Neuronal stem cell (in vitro differentiated cells): ENCODE results near the gene ZNF844.
"Not testable (repeated sequence)": the region's sequence is repeated elsewhere in the genome, so short reads cannot be mapped to it uniquely, and the experiment has no call there.

Source experiments
- DNase-seq: peaks from one replicate; pipeline ENCODE4 v3.0.0-alpha.2; 2013; ENCODE audit warnings: low spot score
- H2AFZ ChIP-seq: one replicate; pipeline ENCODE4 v1.6.1; 2013; ENCODE audit warnings: mild to moderate bottlenecking, low read length, inconsistent platforms
- H2AK5ac ChIP-seq: 2 replicates; pipeline ENCODE4 v1.6.1; 2013; ENCODE audit warnings: low read depth, mild to moderate bottlenecking, inconsistent platforms, low read length, moderate library complexity, mixed read lengths
- H2BK120ac ChIP-seq: 2 replicates; pipeline ENCODE4 v1.6.1; 2013; ENCODE audit warnings: low read depth, mild to moderate bottlenecking, inconsistent platforms, low read length, moderate library complexity, mixed read lengths
- H2BK12ac ChIP-seq: one replicate; pipeline ENCODE4 v1.6.1; 2013; ENCODE audit warnings: low read length, inconsistent platforms
- H2BK15ac ChIP-seq: 2 replicates; pipeline ENCODE4 v1.6.1; 2013; ENCODE audit warnings: mild to moderate bottlenecking, low read length, inconsistent platforms, mixed read lengths
- H2BK5ac ChIP-seq: one replicate; pipeline ENCODE4 v1.6.1; 2013; ENCODE audit warnings: inconsistent platforms, mild to moderate bottlenecking, low read length, moderate library complexity
- H3K14ac ChIP-seq: one replicate; pipeline ENCODE4 v1.6.1; 2013; ENCODE audit warnings: low read length, inconsistent platforms
- H3K18ac ChIP-seq: 2 replicates; pipeline ENCODE4 v1.6.1; 2013; ENCODE audit warnings: low read length, inconsistent platforms
- H3K23ac ChIP-seq: 2 replicates; pipeline ENCODE4 v1.6.1; 2013; ENCODE audit warnings: low read depth, mild to moderate bottlenecking, mixed read lengths, low read length, inconsistent platforms; ENCODE audit not compliant: poor library complexity
- H3K27ac ChIP-seq: replicated peaks from 3 replicates; pipeline ENCODE4 v1.5.1; 2013; ENCODE audit warnings: low read length, inconsistent platforms
- H3K27me3 ChIP-seq, 3 experiments: 2 replicates each; pipeline ENCODE4 v1.6.1; 2013; ENCODE audit warnings: low read length in 3 of 3, mild to moderate bottlenecking in 2 of 3, inconsistent platforms in 1 of 3, low read depth in 1 of 3, mixed read lengths in 1 of 3, moderate library complexity in 1 of 3; ENCODE audit not compliant: control insufficient read depth in 3 of 3, insufficient read depth in 3 of 3
- H3K36me3 ChIP-seq, 2 donors: replicated peaks in 1 of 2; 2 replicates each; pipeline ENCODE4 v1.6.1; 2013; ENCODE audit warnings: low read length in 2 of 2; ENCODE audit not compliant: control insufficient read depth in 2 of 2, insufficient read depth in 2 of 2
- H3K4ac ChIP-seq: 2 replicates; pipeline ENCODE4 v1.6.1; 2013; ENCODE audit warnings: inconsistent platforms, mild to moderate bottlenecking, low read length, moderate library complexity
- H3K4me1 ChIP-seq, 2 donors: 1 replicate in 1 of 2; 2 replicates in 1 of 2; pipeline ENCODE4 v1.6.1; 2013; ENCODE audit warnings: low read length in 2 of 2, low read depth in 1 of 2; ENCODE audit not compliant: control insufficient read depth in 2 of 2, insufficient read depth in 1 of 2
- H3K4me2 ChIP-seq: one replicate; pipeline ENCODE4 v1.6.1; 2013; ENCODE audit warnings: mild to moderate bottlenecking, low read length, inconsistent platforms; ENCODE audit not compliant: insufficient read depth, poor library complexity, severe bottlenecking
- H3K4me3 ChIP-seq, 2 donors: 2 replicates each; pipeline ENCODE4 v1.5.1; 2013; ENCODE audit warnings: low read length in 2 of 2, mild to moderate bottlenecking in 2 of 2, inconsistent platforms in 1 of 2, moderate library complexity in 1 of 2
- H3K79me1 ChIP-seq: one replicate; pipeline ENCODE4 v1.6.1; 2013; ENCODE audit warnings: low read depth, mild to moderate bottlenecking, inconsistent platforms, low read length, moderate library complexity
- H3K9ac ChIP-seq: one replicate; pipeline ENCODE4 v1.6.1; 2013; ENCODE audit warnings: mild to moderate bottlenecking, low read depth, low read length, inconsistent platforms; ENCODE audit not compliant: poor library complexity
- H3K9me3 ChIP-seq, 2 donors: replicated peaks in 1 of 2; 2 replicates each; pipeline versions ENCODE3 to v1.6.1; 2013; ENCODE audit warnings: low read length in 2 of 2, mild to moderate bottlenecking in 2 of 2, inconsistent platforms in 1 of 2, low read depth in 1 of 2, mixed read lengths in 1 of 2, moderate library complexity in 1 of 2; ENCODE audit not compliant: control insufficient read depth in 2 of 2, insufficient read depth in 1 of 2
- H4K8ac ChIP-seq: one replicate; pipeline ENCODE4 v1.6.1; 2013; ENCODE audit warnings: low read depth, mild to moderate bottlenecking, inconsistent platforms, low read length, moderate library complexity
- H4K91ac ChIP-seq: one replicate; pipeline ENCODE4 v1.6.1; 2013; ENCODE audit warnings: low read length, low read depth, mild to moderate bottlenecking, inconsistent platforms; ENCODE audit not compliant: poor library complexity
- WGBS, 2 donors: extraction: QIAGEN DNeasy Blood & Tissue Kit; methylation state at CpG; one replicate each; pipeline ENCODE4 v1.1.7; 2013; ENCODE audit warnings: missing lambda C conversion rate in 2 of 2, mixed read lengths in 1 of 2; ENCODE audit not compliant: insufficient read length in 2 of 2, insufficient replicate concordance in 1 of 2; ENCODE audit errors: extremely low coverage in 2 of 2; 5-methylcytosine and 5-hydroxymethylcytosine counted together

The ZNF844 gene

GRCh38 chr19:12075538-12076139 lies 11.1 kb downstream of the ZNF844 start:
- H2BK15ac ChIP-seq = no peak overlapping the region
- no peak overlapping the region for H4K91ac ChIP-seq
- H3K4me2 ChIP-seq = no peak overlapping the region
- H3K9ac ChIP-seq = no peak overlapping the region
- no peak overlapping the region for H2AFZ ChIP-seq
- H3K4me3 ChIP-seq = no peak overlapping the region
- peaks cover 48 to 98% of the 10 kb centered on the region in 2 donors for H3K9me3 ChIP-seq
- H3K27me3 ChIP-seq = no peaks in the 10 kb centered on the region
- no peak overlapping the region for H2BK120ac ChIP-seq
- DNase-seq = no peak
- no peak overlapping the region for H2BK12ac ChIP-seq
- WGBS, 2 donors = no CpG with 5 or more reads among the region's 3 CpGs
- peaks cover 34 to 98% of the 10 kb centered on the region in 2 donors for H3K36me3 ChIP-seq
- H3K4me1 ChIP-seq = no peaks in the 10 kb centered on the region
- no peak overlapping the region for H3K23ac ChIP-seq
- no peak overlapping the region for H3K14ac ChIP-seq
- H3K27ac ChIP-seq = no peak overlapping the region
- H2BK5ac ChIP-seq = no peak overlapping the region
- no peak overlapping the region for H2AK5ac ChIP-seq
- H3K18ac ChIP-seq = no peak overlapping the region
- no peaks in the 10 kb centered on the region for H3K79me1 ChIP-seq
- H3K4ac ChIP-seq = no peak overlapping the region
- no peak overlapping the region for H4K8ac ChIP-seq

GRCh38 chr19:12076331-12076730 lies 11.8 kb downstream of the ZNF844 start:
- peaks cover 37 to 98% of the 10 kb centered on the region in 2 donors for H3K36me3 ChIP-seq
- not testable (repeated sequence) for H4K91ac ChIP-seq, H3K4me1 ChIP-seq, H4K8ac ChIP-seq, H2BK120ac ChIP-seq, H3K9ac ChIP-seq, H3K14ac ChIP-seq, H3K27me3 ChIP-seq, H2BK5ac ChIP-seq, H2AFZ ChIP-seq, H3K79me1 ChIP-seq, H3K18ac ChIP-seq, H3K4me2 ChIP-seq, H3K23ac ChIP-seq, H2AK5ac ChIP-seq, H3K27ac ChIP-seq, H3K4ac ChIP-seq, H2BK15ac ChIP-seq, H2BK12ac ChIP-seq, DNase-seq, H3K4me3 ChIP-seq
- no CpG with 5 or more reads among the region's 3 CpGs for WGBS, 2 donors
- H3K9me3 ChIP-seq = peaks cover 49 to 98% of the 10 kb centered on the region in 2 donors

- no CpG with 5 or more reads among the region's 3 CpGs for WGBS, 2 donors
- Histone ChIP-seq H4K91ac (no peak overlapping the region), H3K4me3 (no peak overlapping the region)
Observed at GRCh38 chr19:12077375-12077774, 12.8 kb downstream of the ZNF844 start.

GRCh38 chr19:12083336-12083735 lies 18.8 kb downstream of the ZNF844 start:
- not testable (repeated sequence) for DNase-seq, H2BK5ac ChIP-seq, H3K23ac ChIP-seq, H3K4ac ChIP-seq, H3K18ac ChIP-seq, H2BK12ac ChIP-seq, H3K27ac ChIP-seq, H2BK120ac ChIP-seq, H3K79me1 ChIP-seq, H3K27me3 ChIP-seq, H2AFZ ChIP-seq, H3K4me1 ChIP-seq, H3K4me3 ChIP-seq, H2AK5ac ChIP-seq, H2BK15ac ChIP-seq, H4K8ac ChIP-seq, H3K9ac ChIP-seq, H3K14ac ChIP-seq, H4K91ac ChIP-seq, H3K4me2 ChIP-seq
- peaks cover 20 to 82% of the 10 kb centered on the region in 2 donors for H3K9me3 ChIP-seq
- H3K36me3 ChIP-seq = peaks cover 5 to 62% of the 10 kb centered on the region in 2 donors
- WGBS, 2 donors = no CpG with 5 or more reads among the region's 6 CpGs

More at GRCh38 chr19:12077375-12077774, 12.8 kb downstream of the ZNF844 start:
- Histone ChIP-seq H3K9me3 (peaks cover 49 to 94% of the 10 kb centered on the region in 2 donors), H3K4me2 (no peak overlapping the region), H2BK5ac (no peak overlapping the region), H2AFZ (no peak overlapping the region), H3K4me1 (no peaks in the 10 kb centered on the region), H3K18ac (no peak overlapping the region), H3K27ac (no peak overlapping the region), H3K14ac (no peak overlapping the region), H3K36me3 (peaks cover 37 to 96% of the 10 kb centered on the region in 2 donors), H2BK120ac (no peak overlapping the region), H3K9ac (no peak overlapping the region), H3K4ac (no peak overlapping the region), H2AK5ac (no peak overlapping the region), H2BK12ac (no peak overlapping the region), H2BK15ac (no peak overlapping the region), H4K8ac (no peak overlapping the region), H3K23ac (no peak overlapping the region), H3K79me1 (no peaks in the 10 kb centered on the region), H3K27me3 (no peaks in the 10 kb centered on the region)
- DNase-seq = no peak
